GM18511 (cell line): ENCODE results near the gene PROSER3.

Source experiments
- ATAC-seq: cut with Tn5 transposase; IDR thresholded peaks from one replicate; pipeline ENCODE4 v1.9.1; 2021; ENCODE audit warnings: mild to moderate bottlenecking, moderate library complexity; ENCODE audit not compliant: unreplicated experiment

Gene PROSER3

GRCh38 chr19:35738021-35738886 lies 19.7 kb upstream of the PROSER3 start:
- no peak for ATAC-seq

DNA sequence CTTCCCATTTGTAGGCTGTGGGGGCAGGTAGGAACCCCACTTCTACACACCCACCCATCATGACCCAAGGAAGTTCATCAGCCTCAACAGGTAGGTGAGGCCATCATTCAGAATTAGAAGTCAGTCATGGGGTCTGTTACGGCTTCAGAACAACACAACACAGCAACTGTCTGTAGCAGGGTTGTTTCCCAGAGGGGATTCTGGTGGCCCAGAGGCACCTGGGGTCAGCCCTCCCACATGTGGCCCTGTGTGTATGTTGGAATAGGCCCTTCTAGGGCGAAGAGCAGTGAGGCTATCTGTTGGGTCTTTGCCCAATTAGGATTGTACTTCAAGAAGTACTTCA lies 19.1 kb upstream of the PROSER3 start:
- no peak for ATAC-seq

DNA sequence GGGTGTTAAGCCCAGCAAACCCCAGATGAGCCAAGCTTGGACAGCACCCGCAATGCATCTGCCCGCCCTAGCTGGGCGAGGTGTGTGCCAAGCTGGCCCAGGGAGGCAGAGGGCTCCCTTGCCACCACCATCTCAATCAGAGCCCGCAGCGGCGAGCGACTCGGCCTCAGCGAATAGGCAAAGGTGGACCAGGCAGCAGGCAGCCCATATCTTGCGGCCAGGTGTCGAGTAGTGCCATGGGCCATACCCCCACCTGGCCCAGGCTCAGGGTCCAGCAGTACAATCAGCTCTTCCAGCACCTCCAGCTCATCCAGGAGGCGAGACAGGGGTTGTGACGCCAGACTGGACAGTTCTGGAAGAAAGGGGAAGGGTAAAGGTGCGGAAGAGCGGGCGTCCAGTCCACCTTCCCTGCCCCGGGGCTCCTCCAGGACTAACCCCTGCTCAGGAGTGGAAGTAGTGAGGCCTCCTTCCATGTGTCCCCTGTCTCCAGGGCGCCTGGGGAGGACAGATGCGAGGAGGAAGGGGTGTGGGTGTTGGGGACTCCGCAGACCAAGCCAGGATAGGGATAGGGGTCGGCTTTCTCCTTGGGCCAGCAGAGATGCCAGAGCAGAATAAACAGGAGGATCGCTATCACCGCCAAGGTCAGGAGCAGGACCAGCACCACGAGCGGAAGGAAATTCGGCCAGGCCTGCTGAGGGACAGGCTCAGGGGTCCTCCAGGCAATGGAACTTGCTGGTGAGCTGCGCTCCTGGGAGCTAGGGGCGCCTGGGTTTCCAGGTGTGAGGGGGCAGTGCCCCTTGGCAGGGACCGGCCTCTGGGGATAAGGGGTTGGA lies 18.5 kb upstream of the PROSER3 start:
- no peak for ATAC-seq

DNA sequence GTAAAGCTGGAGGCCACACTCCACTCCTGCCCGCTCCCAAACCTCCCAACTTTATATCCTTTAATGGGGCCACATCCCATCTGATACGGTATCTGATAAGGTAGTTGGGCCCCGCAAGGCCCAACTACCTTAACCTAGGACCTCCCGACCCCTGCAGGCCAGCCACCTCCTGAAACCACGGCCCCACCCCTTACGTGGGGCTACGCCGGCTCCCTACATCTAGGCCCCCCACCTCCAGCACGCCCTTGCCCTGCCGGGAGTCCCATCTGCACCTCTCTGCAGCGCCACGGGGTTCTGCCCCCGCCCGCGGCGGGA lies 17.9 kb upstream of the PROSER3 start:
- ATAC-seq, result peak; percentile 13

GRCh38 chr19:35740423-35741202 lies 17.4 kb upstream of the PROSER3 start:
- ATAC-seq, result peak; percentile 65

DNA sequence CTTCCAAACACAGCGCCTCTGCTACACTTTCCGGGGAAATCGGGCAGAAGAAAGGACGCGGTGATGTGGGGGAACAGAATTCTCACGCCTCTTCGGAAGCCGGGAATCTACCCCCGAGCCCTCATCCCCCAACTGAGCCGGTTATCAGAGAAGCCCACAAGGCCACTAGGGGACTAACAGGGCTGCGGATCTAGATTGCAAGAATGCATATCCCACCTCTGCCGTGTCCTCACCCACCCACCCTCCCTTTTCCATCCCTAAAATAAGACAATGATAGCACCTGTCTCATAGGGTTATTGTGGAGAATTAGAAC lies 16.8 kb upstream of the PROSER3 start:
- no peak for ATAC-seq

DNA sequence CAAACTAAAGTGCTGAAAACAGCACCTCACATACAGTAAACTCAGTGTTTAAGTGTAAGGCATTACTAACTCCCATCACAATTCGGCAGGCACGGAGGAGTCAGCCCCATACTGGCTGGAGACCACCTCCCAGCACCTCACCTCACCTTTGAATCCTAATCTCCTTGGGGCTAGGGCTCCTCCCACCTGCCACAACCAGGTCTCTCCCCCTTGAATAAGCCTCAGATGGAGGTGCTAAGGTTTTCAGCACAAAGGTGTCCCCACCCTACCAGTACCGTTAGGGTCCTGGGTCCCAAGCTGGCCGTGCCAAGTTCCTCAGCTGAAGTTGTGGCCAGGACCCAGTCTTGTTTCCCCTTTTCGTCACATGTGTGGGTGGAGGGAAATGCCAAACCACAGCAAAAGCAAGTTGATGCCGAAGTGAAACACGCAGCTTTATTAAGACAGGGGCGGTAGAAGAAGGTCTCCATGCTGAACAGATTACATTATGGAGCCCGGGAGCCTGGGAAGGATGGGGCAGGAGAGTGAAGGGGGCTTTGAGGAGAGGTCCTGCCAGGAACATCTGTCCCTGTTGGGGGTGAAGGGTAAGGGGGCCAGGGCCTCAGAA lies 15.8 kb upstream of the PROSER3 start, which contains the start of gene IGFLR1:
Gene IGFLR1, minus strand, starts transcription at position 332 of the 604 bp plus-strand sequence. CDS start 1,272 bp downstream, outside the sequence.
- no peak for ATAC-seq

DNA sequence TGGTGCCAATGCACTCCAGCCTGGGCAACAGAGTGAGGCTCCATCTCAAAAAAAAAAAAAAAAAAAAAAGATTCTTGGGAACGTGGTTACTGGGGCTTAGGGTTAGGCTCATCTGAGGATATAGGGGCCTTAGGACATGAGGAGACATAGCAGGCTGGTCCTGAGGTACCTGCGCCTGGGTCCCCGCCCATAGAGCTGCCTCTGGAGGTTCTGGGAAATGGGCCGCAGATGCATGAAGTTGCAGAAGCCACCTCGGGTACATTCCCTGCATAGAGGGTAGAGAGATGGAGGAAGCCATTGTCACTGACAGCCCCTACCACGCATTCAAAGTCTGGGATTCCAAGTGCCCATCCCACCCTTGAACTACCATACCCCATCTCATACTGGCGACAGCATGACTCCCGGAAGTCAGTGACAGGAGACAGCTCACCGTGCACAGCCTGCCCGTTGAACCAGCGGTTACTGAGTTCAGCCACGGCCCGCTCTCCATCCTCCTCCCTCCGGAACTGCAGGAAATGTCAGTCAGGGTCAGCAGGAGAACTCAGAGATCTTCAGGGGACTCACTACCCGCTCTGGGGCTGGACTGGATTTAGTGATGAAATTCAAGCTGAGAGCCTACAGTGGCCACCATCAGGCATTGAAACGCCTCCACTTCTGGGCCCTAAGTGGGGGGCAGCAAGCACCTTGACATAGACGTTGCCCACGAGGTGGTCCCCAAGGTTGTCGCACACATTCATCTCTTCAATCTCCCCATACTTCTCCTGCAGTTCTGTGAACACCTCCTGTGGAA lies 14.1 kb upstream of the PROSER3 start:
- ATAC-seq, result no peak

DNA sequence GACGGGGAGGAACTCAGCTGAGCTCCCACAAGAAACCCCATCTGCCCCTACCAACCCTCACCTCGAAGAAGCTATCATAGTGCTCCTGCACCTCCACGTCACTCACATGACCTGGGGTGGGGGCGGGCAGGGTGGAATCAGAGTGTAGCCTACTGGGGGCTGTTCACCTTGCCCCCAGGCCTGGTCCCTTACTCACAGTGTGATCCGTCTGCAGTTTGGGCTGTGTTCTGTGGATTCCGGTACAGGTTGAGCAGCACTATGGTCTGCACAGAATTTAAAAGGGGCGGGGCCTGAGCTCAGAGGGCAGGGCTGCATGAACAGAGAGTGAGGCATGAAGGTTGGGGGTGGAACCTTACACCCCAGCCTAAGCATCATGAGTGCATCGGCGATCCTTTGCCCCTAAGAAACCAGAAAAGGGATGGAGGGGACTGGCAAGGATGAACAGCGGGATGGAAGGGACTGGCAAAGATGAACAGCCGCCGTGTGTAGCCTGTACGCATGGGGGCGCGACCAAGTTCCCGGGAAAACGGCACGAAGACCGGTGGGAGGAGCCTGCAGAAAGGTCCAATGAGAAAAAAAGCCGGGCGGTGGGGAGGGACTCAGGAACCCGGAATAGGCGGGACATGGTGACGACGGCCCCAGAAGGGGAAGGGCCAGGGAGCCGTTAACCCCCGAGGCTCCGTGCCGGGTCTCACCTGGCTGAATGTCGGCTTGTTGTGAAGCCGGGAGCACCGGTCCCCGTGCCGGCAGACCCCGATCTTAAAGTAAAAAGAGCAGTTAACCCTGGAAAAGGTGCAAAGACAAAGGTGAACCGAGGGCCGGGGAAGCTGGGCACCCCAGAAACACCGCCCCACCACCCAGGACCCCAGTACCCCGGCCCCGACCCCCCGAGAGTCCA lies 13.3 kb upstream of the PROSER3 start:
- ATAC-seq, result peak; percentile 43

GRCh38 chr19:35745328-35746086 lies 12.5 kb upstream of the PROSER3 start, which contains the start of the genes PSENEN and U2AF1L4:
TSS of gene PSENEN (plus strand) at chr19:35745651. CDS start at chr19:35745931, 280 bp downstream.
TSS of gene U2AF1L4 (minus strand) at chr19:35745418. CDS start at chr19:35745391, 27 bp downstream.
- peak; percentile 45 for ATAC-seq

GRCh38 chr19:35746087-35746462 lies 11.9 kb upstream of the PROSER3 start:
- ATAC-seq, result no peak

DNA sequence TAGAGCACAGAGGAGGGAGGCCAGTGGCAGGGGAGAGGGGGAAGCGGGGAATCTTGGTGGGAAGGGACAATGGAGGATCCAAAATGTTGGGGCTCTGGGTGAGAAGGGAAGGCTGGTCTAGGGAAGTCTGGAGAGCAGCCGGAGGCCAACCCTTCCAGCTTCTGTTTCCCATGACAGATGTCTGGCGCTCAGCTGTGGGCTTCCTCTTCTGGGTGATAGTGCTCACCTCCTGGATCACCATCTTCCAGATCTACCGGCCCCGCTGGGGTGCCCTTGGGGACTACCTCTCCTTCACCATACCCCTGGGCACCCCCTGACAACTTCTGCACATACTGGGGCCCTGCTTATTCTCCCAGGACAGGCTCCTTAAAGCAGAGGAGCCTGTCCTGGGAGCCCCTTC lies 11.4 kb upstream of the PROSER3 start:
- no peak for ATAC-seq

GRCh38 chr19:35748106-35749020 lies 9.6 kb upstream of the PROSER3 start, which contains the start of gene LIN37:
TSS of gene LIN37 (plus strand) at chr19:35748576. CDS start at chr19:35748725, 149 bp downstream.
- ATAC-seq, result peak; percentile 75

- ATAC-seq, result no peak
These were observed 7.8 kb upstream of the PROSER3 start for GRCh38 chr19:35750167-35750566.

GRCh38 chr19:35751839-35752745 lies 5.9 kb upstream of the PROSER3 start:
- no peak for ATAC-seq

- no peak for ATAC-seq
These were observed 5.1 kb upstream of the PROSER3 start for GRCh38 chr19:35752746-35753350.
